ENCODE results near the gene OSBPL3.

OSBPL3 gene

DNA sequence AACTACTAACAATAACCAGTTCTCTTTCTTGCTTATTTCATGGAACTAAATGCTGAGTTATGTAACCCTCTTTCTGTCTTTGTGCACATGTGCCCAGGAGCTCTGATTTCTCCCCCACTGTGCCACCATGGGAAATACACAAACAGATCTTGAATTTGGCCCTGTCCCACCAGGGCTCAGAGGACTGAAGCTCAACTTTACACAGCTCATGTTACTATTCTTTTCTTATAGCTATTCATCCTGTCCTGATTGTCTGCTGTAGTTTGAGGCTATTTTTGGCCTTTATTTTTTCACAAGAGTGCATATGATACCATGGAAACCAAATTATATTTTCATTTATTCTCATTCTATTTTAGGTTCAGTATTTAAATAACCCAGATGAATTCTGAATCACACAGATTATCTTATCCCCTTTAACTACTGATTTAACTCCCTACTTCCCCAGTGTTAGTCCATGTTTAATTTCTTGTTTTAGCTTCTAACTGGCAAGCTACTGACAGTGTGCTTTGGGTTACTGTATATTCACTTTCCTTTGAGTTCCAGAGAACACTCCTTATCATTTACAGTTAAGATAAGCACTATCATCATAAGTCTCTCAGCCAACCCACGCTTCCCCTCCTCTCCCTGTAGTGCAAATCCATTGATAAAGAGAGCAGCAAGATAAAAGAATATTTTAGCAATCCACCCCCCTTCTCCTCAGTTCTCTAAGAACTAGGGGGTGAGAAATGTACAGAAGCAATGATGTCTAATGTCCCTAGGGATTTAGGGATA is 150.9 kb downstream of the OSBPL3 start:
- DNase-seq (ENCODE audit: low read depth, low spot score): peak; percentile 84

DNA sequence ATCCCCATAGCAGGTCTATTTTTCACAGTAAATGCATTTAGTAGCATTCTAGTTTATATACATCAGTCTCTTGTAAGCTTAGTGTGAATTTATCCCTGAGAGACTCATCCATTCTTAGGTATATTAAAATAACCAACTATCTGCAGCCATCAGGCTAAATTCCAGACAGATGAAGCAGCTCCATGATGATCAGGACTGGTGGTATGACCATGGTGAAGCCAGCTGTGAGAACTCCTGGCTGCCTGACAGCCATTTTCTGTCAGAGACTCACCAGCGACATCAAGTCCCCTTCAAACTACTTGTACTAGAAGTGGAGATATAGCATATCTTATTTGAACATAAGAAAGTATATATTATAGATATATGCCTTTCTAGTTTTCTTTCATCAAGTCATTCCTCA is 152.4 kb downstream of the OSBPL3 start:
- DNase-seq (ENCODE audit: low read depth, low spot score): no peak

DNA sequence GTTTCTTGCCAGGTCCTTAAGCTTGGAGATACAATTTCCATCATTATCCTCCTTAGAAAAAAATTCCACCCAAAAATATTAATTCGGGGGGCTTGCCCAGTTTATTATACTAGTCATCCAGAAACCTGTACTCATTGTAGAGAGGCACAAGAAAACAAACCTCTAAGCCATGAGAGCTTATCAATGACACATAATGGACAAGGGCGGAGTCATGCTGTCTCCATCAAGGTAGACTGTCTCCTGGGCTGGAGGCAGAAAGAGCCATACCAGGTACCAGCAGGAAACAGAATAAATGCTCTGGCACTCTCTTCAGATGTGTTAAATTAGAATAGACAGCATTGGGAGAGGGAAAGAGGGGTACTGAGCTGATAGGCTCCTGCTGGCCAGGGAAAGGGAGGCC is 153.0 kb downstream of the OSBPL3 start:
- no peak for DNase-seq (ENCODE audit: low read depth, low spot score)

DNA sequence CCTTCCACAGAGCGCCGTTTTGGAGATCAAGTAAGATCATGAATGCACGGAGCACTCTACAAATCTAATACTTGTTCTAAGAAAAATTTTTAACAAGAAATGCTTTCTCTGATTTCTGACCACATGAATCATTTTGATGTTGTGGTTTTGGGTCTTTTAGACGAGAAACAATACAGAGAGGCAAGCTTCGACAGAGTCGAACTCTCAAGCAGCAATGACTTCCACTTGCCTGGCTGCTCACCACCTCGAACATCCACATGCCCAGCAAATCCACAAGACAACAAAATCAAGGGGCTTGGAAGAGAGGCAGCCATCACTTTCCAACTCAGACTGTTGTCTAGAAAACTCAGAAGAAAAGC is 153.3 kb downstream of the OSBPL3 start:
- DNase-seq (ENCODE audit: low read depth, low spot score): no peak

DNA sequence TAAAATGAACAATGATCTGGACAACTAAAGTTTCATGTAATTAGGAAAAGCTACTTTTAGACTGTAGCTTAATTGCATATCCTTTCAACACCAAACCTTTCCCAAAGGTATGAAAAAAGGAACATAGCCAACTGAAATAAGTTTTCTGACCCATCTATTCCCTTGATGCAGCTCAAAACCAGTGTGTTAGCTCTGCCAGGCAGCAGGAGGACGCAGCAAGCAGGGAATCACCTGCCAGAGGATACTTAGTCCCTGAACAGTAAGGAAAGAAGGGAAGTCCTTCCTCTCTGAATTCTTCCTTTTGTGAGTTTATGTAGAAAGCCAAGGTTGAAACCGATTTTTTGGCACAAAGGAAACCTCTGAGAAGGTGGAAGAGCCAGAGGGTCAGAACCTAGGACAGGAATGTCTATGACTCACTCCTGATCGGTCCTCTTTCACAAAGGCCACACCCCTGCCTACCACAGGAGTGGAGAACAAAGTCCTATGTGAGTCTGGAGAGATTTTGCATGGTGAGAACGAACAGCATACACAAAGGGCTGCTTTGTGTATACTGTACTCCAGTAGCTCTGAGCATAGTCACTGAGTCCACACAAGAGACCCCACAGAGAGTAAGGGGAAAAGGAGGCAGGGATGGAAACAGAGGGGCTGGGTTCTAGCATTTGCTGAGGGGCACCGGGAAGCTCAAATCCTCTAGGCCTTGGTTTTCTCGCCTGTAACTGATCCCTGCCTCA is 153.9 kb downstream of the OSBPL3 start:
- no peak for DNase-seq (ENCODE audit: low read depth, low spot score)

DNA sequence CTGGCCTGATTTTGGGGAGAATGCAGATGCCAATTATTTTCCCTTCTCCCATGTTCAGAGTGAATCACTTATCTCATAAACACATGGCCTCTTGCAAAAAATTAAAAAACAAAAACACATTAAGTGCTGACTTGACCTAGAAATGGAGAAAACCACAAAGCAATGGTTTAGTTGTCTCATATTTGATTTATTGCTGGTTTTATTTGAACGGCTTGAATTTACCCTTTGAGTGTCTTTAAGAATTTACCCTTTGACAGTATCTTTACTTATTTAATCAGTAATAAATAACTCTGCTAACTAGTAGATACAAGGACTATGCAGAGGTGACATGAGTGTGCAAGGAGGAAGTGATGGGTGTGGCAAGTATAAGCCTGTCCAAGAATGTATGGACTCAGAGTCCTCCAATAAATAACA is 154.6 kb downstream of the OSBPL3 start:
- DNase-seq (ENCODE audit: low read depth, low spot score): no peak

DNA sequence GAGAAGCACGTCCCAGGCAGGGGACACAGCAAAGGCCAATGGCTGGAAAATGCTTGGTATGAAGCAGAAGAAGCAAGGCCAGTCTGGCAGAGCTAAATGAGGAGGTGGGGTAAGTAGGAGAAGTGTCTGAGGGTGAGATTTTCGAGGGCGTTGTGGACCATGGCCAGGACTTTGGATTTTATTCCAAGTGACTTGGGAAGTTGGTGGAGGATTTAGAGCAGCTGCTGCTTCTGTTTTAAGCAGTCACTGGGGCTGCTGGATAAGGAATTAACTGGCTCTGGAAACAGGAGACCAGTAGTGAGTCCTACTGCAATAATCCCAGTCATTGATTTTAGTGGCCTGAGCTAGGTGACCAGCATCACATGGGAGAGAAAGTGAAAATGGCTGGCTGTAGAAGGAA is 155.1 kb downstream of the OSBPL3 start:
- DNase-seq (ENCODE audit: low read depth, low spot score): no peak

DNA sequence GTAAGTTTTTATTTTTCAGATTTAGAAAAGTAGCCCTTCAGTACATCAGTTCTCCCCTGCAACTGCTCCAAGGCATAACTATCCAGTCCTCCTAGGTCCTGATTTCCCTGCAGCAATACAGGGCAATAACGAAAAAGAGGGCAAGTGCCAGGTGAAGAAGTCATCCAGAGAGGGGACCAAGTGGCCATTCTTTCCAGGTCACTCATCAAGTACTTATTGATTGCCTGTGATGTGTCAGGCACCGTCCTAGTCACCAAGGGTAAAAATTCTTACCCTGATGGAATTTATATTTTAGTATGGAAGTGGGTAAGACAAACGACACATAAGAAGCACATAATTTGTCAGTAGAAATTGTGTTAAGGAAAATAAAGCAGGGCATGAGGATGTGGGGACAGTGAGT is 155.6 kb downstream of the OSBPL3 start:
- no peak for DNase-seq (ENCODE audit: low read depth, low spot score)

DNA sequence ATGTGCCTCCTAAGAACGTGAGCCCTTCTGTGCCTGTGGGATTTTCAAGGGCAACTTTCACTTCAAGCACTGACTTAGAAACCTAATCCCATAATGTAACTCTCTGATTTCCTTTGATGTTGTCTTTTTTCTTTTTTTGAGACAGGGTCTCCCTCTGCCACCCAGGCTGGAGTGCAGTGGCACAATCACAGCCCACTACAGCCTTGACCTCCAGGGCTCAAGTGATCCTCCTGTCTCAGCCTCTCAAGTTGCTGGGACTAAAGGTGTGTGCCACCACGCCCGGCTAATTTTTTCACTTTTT is 158.3 kb downstream of the OSBPL3 start:
- DNase-seq (ENCODE audit: low read depth, low spot score): no peak

DNA sequence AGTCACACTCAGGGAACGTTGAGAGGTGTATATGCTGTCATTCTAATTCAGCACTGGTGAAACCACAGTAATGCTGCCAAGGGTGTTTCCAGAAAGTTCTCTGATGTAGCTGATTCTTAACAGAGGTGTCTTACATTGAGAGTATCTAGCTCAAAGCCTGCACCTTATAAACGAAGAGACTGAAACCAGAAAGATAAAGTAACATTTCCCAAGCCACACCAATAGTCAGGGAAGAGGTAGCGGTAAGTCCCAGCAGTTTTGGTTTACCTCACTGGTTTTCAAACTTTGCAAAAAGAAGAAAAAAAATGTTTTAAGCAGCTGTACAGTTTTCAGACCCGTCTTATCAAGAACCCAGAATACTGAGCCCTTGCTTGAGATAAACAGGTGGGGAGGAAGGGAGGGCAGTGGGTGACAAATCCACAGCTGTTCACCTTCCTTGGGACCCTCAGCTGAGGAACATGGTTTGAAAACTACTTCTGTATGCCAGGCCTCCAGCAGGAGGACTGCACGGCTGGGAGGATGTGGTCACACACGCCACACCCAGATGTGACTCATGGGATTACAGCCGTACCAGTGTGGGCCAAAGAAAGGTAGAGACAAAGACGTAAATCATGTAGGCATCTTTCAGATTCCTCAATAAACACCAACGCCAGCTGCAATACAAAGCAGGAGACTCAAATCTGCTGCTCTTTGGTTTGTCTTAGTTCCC is 158.8 kb downstream of the OSBPL3 start:
- DNase-seq (ENCODE audit: low read depth, low spot score): no peak

DNA sequence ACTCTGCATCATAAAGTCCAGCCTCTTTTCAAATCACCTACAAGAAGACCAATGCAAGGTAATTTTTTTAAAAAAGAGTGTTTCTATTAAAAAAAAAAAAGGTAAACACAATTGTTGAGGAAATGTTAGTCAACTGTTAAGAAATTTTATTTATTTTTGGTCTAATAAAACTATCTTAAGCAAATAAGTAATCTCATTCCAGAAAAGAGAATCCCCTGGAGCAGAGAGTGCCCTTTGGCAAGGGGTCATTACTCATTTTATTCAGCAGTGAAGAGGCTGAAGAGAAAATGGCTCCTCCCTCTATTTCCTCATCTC is 159.3 kb downstream of the OSBPL3 start:
- no peak for DNase-seq (ENCODE audit: low read depth, low spot score)

DNA sequence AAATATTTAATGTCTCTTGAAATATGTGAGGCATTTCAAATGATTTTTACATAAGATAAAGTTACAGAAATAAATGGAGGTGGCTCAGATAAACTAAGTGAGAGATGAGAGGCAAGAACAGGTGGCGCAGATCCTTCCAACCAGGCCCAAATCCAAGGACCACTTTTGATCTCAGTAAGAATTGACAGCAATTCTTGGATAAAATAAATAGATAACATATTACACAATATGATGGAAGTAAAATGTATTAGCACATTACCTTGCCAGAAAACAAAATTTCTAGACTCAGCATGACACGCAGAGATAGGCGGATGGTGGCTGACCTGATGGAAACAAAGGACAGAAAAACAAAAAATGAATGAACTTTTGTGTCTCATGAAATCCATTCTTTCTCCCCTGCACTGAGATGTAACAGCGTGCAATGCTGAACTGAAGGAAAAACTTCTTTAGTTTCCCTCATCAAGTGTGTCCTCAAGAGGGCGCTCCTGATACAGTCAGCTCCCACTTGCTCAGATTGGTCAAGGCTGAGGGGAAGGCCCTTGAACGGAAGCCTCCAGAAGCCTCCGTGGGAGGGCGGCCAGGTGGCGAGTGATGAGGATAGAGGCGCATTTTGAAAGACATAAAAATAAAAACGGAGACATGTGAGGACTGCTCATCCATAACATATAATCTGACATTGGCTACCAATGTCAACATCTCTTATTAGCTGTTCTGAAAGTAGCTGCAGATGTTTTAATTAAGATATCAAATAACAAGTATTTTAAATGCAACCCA is 159.9 kb downstream of the OSBPL3 start:
- peak; percentile 78 for DNase-seq (ENCODE audit: low read depth, low spot score)

DNA sequence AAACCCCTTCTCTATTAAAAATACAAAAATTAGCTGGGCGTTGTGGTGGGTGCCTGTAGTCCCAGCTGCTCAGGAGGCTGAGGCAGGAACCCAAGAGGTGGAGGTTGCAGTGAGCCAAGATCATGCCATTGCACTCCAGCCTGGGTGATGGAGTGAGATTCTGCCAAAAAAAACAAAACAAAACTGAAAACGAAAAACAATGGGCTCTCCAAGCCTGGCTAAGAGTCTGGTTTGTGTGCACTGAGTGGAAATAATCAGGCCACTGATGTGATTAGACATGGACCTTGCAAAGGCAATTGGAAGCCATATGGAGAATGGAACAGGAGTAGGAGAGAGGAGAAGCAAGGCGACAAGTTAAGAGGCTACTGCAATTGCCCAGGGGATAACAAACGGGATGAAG is 162.6 kb downstream of the OSBPL3 start:
- DNase-seq (ENCODE audit: low read depth, low spot score): no peak

DNA sequence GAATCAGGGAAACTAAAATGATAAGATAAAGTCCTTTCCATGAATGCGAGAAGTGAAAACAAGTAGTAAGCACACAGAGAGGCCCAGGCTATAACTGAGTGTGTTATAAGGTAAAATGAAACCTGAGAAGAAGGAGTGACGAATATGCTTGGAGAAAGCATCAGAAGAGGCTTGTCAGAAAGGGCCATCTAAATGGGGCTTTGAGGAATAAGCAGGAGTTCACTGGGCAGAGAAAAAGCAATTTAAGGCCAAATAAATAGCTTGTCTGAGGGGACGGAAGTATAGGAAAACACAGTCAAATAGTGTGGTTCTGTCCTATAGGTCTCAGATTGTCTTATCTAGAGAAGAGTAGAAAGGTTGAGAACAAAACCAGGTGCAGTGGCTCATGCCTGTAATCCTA is 163.1 kb downstream of the OSBPL3 start:
- no peak for DNase-seq (ENCODE audit: low read depth, low spot score)

DNA sequence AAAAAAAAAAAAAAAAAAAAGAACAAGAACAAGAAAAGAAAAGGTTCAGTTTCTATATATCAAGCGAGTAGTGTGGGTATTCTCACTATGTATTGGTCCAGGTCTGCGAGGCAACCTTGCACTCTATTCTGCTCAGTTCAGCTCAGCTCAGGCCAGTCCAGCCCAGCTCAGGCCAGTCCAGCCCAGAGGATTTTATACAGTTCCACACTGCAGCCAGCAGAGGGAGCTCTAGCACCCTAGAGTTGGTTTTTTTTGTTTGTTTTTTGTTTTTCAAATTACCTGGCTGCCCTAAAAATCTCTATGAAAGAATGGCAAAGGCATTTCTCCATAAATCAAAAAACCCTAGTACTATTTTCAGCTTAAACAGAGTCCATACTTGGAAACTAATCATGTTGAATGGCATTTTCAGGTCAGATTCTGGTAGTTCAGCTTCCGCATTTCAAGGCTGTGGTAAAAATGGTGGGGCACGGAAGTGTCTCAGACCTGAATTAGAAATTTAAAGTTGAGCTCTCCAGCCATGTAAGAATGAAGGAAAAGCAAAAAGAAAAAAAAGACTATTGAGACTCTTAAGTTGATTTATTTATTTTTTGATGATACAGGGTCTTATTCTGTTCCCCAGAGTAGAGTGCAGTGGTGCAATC is 167.6 kb downstream of the OSBPL3 start:
- DNase-seq (ENCODE audit: low read depth, low spot score): no peak

DNA sequence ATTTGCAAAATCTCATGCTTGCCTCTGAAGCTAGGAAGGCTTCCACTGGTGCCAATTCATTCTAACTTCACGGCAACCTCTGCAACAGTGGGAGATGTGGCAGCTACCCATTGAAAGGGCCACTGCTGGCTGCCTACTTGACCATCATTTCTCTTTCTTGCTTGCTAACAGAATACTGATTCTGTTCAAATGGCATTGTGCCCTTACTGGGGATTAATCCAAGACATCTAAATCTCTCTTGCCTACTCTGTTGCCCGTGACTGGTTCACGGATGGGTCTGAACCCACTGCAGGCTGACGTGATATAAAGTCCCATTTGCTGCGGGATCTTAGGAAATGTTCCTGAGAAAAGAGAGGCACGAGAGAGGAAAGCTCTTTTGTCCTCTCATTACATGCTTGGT is 171.5 kb downstream of the OSBPL3 start:
- no peak for DNase-seq (ENCODE audit: low read depth, low spot score)

DNA sequence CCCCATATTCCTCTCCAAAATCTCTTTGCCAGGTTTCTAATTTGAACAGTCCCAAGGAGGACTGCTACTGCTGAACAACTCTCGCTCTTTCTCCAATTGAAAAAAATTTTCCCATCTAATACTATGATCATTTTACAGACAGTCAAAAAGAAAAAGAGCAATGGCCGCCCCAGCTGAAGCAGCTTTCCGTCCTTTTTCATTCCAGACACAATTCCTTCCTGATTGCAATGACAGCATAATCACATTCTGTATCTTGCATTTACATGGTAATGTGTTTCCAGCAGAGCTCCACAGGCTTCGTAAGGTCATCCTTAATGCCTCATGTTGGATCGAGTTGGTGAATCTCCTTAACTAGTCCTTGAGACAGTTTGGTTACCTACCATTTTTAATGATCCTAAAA is 177.7 kb downstream of the OSBPL3 start:
- DNase-seq (ENCODE audit: low read depth, low spot score): no peak

DNA sequence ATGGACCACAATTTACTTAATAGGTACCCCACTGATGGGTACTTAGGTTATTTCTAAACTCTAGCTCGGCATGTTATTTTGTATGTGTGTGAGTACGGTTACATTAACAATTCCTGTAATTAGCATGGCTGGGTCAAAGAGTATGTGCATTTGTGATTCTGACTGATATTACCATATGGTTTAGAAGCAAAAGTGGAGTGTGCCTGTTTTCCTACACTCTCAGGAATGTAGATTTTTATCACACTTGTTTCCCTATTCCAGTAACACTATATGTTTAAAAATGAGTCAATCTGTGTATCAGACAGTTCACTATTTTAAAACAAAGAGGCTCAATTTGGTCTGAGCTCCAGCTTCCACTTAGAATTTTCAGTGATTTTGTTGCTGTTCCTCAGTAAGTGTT is 178.1 kb downstream of the OSBPL3 start:
- DNase-seq (ENCODE audit: low read depth, low spot score): no peak

DNA sequence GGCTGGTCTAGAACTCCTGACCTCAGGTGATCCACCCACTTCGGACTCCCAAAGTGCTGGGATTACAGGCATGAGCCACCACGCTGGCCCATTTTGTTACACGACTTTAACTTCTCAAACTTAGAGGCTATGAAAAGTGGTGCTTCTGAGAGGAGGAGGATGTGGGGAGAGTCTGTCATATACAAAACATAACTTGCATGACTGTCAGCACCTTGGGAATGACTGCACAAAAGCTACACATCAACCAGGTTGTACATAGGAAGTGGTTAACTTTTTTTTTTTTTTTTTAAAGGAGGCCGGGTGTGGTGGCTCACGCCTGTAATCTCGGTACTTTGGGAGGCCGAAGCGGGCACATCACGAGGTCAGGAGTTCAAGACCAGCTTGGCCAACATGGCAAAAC is 179.3 kb downstream of the OSBPL3 start:
- no peak for DNase-seq (ENCODE audit: low read depth, low spot score)

DNA sequence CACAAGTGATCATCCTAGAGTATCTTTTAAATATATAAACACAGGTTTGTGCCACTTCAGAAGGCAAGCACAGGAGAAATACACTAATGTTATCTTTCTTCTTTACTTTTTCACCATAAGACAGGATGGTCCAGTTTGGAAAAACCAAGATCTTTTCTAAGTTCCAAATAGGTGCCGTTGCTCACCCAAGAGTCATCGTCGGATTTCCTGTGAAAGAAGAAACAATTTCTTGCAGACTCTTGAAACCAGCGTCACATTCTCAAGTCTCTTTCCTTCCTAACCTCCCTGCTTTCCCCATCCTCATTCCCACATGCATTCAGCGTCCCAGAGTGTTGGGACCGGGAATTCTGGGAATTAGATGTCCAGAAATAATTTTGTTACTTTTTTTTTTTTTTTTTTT is 179.9 kb downstream of the OSBPL3 start:
- DNase-seq (ENCODE audit: low read depth, low spot score): no peak

DNA sequence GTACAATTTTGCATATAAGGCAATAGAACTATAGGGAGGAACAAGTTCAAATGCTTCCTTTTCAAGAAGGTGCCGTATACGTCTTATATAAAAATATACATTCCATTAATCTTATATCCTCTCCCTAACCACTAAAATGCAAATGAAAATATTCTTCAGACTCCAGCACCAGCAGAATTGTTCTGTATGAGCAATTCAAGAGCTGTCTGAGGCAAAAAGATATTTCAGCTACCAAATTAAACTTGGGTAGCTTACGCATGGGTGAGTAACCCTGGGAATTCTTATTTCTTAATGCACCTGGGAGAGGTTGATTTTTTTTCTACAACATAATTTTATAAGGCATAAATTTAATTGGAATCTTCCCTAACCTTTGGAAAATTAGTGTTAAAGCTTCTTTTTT is 180.5 kb downstream of the OSBPL3 start:
- no peak for DNase-seq (ENCODE audit: low read depth, low spot score)

DNA sequence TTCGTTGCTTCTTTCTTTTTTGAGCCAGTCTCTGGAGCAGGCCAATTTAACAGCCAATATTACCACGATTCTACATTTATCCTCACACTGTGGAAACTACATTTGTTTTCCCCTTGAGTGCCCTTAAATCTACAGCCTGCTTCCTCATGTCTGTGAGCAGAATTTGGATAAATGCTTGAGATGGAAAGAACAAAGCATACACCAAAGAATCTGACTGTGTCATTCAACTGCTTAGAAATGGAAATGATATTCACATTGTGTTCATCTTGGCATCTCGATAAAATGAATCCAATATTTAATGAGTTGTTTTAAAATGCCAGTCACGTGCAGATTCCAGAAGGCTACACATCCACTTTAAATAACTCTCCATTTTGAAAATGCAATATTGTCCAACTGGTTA is 181.7 kb downstream of the OSBPL3 start:
- DNase-seq (ENCODE audit: low read depth, low spot score): no peak
